ENCODE results near the gene NFATC1. TPM values are rescaled to one million over a fixed set of nuclear protein-coding genes. Genes with fewer than 3 reads are reported as not detected.

NFATC1 gene
- 10 to 100 TPM; 77.8 to 79.4 TPM for total RNA-seq

GRCh38 chr18:79395761-79396404 lies at the start of gene NFATC1:
TSS of gene NFATC1 (plus strand) at chr18:79395930. CDS start at chr18:79396225, 295 bp downstream.
- H3K9me3 Mint-ChIP-seq, result no peaks in the 10 kb centered on the region
- H3K4me1 Mint-ChIP-seq (ENCODE audit: low read depth), result peaks cover 33% of the 10 kb centered on the region
- peaks cover 2% of the 10 kb centered on the region for H3K27me3 Mint-ChIP-seq (ENCODE audit: low read depth)
- DNase-seq, result peak; percentile 92
- peak within 1 kb of the TSS; percentile 86 for H3K27ac Mint-ChIP-seq
- peak within 1 kb of the TSS; percentile 80 for H3K4me3 Mint-ChIP-seq
- H3K36me3 Mint-ChIP-seq (ENCODE audit: low read depth), result peaks cover 18% of the 10 kb centered on the region
- CTCF ChIA-PET, result interaction anchor here (0.7 to 3.0 kb wide), 7 partner anchors 8 to 72 kb away, joined by 3 to 13 read pairs (median 3); no protein-coding TSS in a partner anchor
- intact Hi-C loops (cut with micrococcal nuclease), result loop anchor here (1.0 to 10.0 kb wide), 7 partner anchors 9 to 749 kb away; partner anchors contain the start of genes ATP9B, CTDP1, SLC66A2 and TXNL4A

GRCh38 chr18:79345981-79346380 lies 49.7 kb upstream of the NFATC1 start:
- DNase-seq, result no peak
- Mint-ChIP-seq H3K4me1 (ENCODE audit: low read depth) (no peaks in the 10 kb centered on the region), H3K27me3 (ENCODE audit: low read depth) (no peaks in the 10 kb centered on the region), H3K27ac (no peak overlapping the region), H3K36me3 (ENCODE audit: low read depth) (peaks cover 29% of the 10 kb centered on the region), H3K9me3 (no peaks in the 10 kb centered on the region), H3K4me3 (no peak overlapping the region)
- intact Hi-C loops (cut with micrococcal nuclease), result no loop called here
- CTCF ChIA-PET, result interaction anchor here (0.7 kb wide), 1 partner anchor 1494 kb away, joined by 4 read pairs; no protein-coding TSS in a partner anchor

- intact Hi-C loops (cut with micrococcal nuclease), result no loop called here
- DNase-seq, result no peak
- Mint-ChIP-seq H3K9me3 (no peaks in the 10 kb centered on the region), H3K27me3 (ENCODE audit: low read depth) (no peaks in the 10 kb centered on the region), H3K4me1 (ENCODE audit: low read depth) (no peaks in the 10 kb centered on the region), H3K36me3 (ENCODE audit: low read depth) (peaks cover 31% of the 10 kb centered on the region), H3K27ac (no peak overlapping the region), H3K4me3 (no peak overlapping the region)
- CTCF ChIA-PET, result no interaction called here
Measured at GRCh38 chr18:79348066-79348465, 47.7 kb upstream of the NFATC1 start.

- no peak overlapping the region for H3K4me3 Mint-ChIP-seq
- H3K36me3 Mint-ChIP-seq (ENCODE audit: low read depth), result peaks cover 7% of the 10 kb centered on the region
- H3K27me3 Mint-ChIP-seq (ENCODE audit: low read depth), result no peaks in the 10 kb centered on the region
- H3K4me1 Mint-ChIP-seq (ENCODE audit: low read depth), result no peaks in the 10 kb centered on the region
- CTCF ChIA-PET, result no interaction called here
- no peak for DNase-seq
- no peaks in the 10 kb centered on the region for H3K9me3 Mint-ChIP-seq
- intact Hi-C loops (cut with micrococcal nuclease), result no loop called here
- no peak overlapping the region for H3K27ac Mint-ChIP-seq
Measured at GRCh38 chr18:79352432-79352831, 43.3 kb upstream of the NFATC1 start.

- intact Hi-C loops (cut with micrococcal nuclease), result no loop called here
- DNase-seq, result no peak
- Mint-ChIP-seq H3K9me3 (no peaks in the 10 kb centered on the region), H3K4me1 (ENCODE audit: low read depth) (no peaks in the 10 kb centered on the region), H3K27me3 (ENCODE audit: low read depth) (no peaks in the 10 kb centered on the region), H3K4me3 (no peak overlapping the region), H3K36me3 (ENCODE audit: low read depth) (peaks cover 5% of the 10 kb centered on the region), H3K27ac (no peak overlapping the region)
- CTCF ChIA-PET, result no interaction called here
Measured at GRCh38 chr18:79353267-79353666, 42.5 kb upstream of the NFATC1 start.

GRCh38 chr18:79354350-79354749 lies 41.4 kb upstream of the NFATC1 start:
- intact Hi-C loops (cut with micrococcal nuclease), result no loop called here
- Mint-ChIP-seq H3K4me3 (no peak overlapping the region), H3K27ac (no peak overlapping the region), H3K36me3 (ENCODE audit: low read depth) (peaks cover 7% of the 10 kb centered on the region), H3K27me3 (ENCODE audit: low read depth) (no peaks in the 10 kb centered on the region), H3K9me3 (no peaks in the 10 kb centered on the region), H3K4me1 (ENCODE audit: low read depth) (no peaks in the 10 kb centered on the region)
- no peak for DNase-seq
- CTCF ChIA-PET, result no interaction called here

GRCh38 chr18:79355433-79356335 lies 40.0 kb upstream of the NFATC1 start:
- peaks cover 10% of the 10 kb centered on the region for H3K36me3 Mint-ChIP-seq (ENCODE audit: low read depth)
- H3K9me3 Mint-ChIP-seq, result no peaks in the 10 kb centered on the region
- no peak overlapping the region for H3K4me3 Mint-ChIP-seq
- H3K4me1 Mint-ChIP-seq (ENCODE audit: low read depth), result no peaks in the 10 kb centered on the region
- intact Hi-C loops (cut with micrococcal nuclease), result no loop called here
- CTCF ChIA-PET, result no interaction called here
- no peaks in the 10 kb centered on the region for H3K27me3 Mint-ChIP-seq (ENCODE audit: low read depth)
- no peak for DNase-seq
- no peak overlapping the region for H3K27ac Mint-ChIP-seq

GRCh38 chr18:79356435-79356834 lies 39.3 kb upstream of the NFATC1 start:
- no peak overlapping the region for H3K27ac Mint-ChIP-seq
- no peak overlapping the region for H3K4me3 Mint-ChIP-seq
- DNase-seq, result no peak
- CTCF ChIA-PET, result no interaction called here
- no peaks in the 10 kb centered on the region for H3K27me3 Mint-ChIP-seq (ENCODE audit: low read depth)
- no peaks in the 10 kb centered on the region for H3K9me3 Mint-ChIP-seq
- peaks cover 17% of the 10 kb centered on the region for H3K36me3 Mint-ChIP-seq (ENCODE audit: low read depth)
- no peaks in the 10 kb centered on the region for H3K4me1 Mint-ChIP-seq (ENCODE audit: low read depth)
- intact Hi-C loops (cut with micrococcal nuclease), result no loop called here

- H3K27me3 Mint-ChIP-seq (ENCODE audit: low read depth), result no peaks in the 10 kb centered on the region
- no peak overlapping the region for H3K4me3 Mint-ChIP-seq
- no peak for DNase-seq
- H3K27ac Mint-ChIP-seq, result no peak overlapping the region
- intact Hi-C loops (cut with micrococcal nuclease), result no loop called here
- H3K4me1 Mint-ChIP-seq (ENCODE audit: low read depth), result no peaks in the 10 kb centered on the region
- CTCF ChIA-PET, result interaction anchor here (1.1 to 1.6 kb wide), 3 partner anchors 15 to 241 kb away, joined by 3 to 6 read pairs (median 3); no protein-coding TSS in a partner anchor
- peaks cover 31% of the 10 kb centered on the region for H3K36me3 Mint-ChIP-seq (ENCODE audit: low read depth)
- H3K9me3 Mint-ChIP-seq, result no peaks in the 10 kb centered on the region
Measured at GRCh38 chr18:79360933-79361332, 34.8 kb upstream of the NFATC1 start.

- no peaks in the 10 kb centered on the region for H3K4me1 Mint-ChIP-seq (ENCODE audit: low read depth)
- no peak for DNase-seq
- intact Hi-C loops (cut with micrococcal nuclease), result no loop called here
- CTCF ChIA-PET, result no interaction called here
- no peaks in the 10 kb centered on the region for H3K9me3 Mint-ChIP-seq
- peaks cover 31% of the 10 kb centered on the region for H3K36me3 Mint-ChIP-seq (ENCODE audit: low read depth)
- H3K27ac Mint-ChIP-seq, result no peak overlapping the region
- no peaks in the 10 kb centered on the region for H3K27me3 Mint-ChIP-seq (ENCODE audit: low read depth)
- no peak overlapping the region for H3K4me3 Mint-ChIP-seq
Measured at GRCh38 chr18:79361766-79362522, 33.8 kb upstream of the NFATC1 start.

- Mint-ChIP-seq H3K27me3 (ENCODE audit: low read depth) (no peaks in the 10 kb centered on the region), H3K9me3 (no peaks in the 10 kb centered on the region), H3K4me3 (no peak overlapping the region), H3K27ac (no peak overlapping the region), H3K4me1 (ENCODE audit: low read depth) (peaks cover 17% of the 10 kb centered on the region), H3K36me3 (ENCODE audit: low read depth) (peaks cover 24% of the 10 kb centered on the region)
- intact Hi-C loops (cut with micrococcal nuclease), result no loop called here
- CTCF ChIA-PET, result interaction anchor here (1.1 kb wide), 1 partner anchor 13 kb away, joined by 3 read pairs; no protein-coding TSS in a partner anchor
- DNase-seq, result no peak
Measured at GRCh38 chr18:79365701-79366100, 30.0 kb upstream of the NFATC1 start.

Data from activated naive CD4-positive, alpha-beta T cell treated with anti-CD3 and anti-CD28 coated beads for 36 hours (primary cell).